GM12878 (cell line): ENCODE results near the gene RPUSD2. TPM values are rescaled to one million over a fixed set of nuclear protein-coding genes. Genes with fewer than 3 reads are reported as not detected.

ENCODE experiments used
- BACH1 ChIP-seq: fragments of 450-650 bp; IDR thresholded peaks from 2 replicates; pipeline ENCODE4 v1.6.1; 2017; ENCODE audit warnings: mild to moderate bottlenecking, borderline replicate concordance
- CBFB ChIP-seq: IDR thresholded peaks from 2 replicates; pipeline ENCODE4 v1.6.1; 2016; ENCODE audit warnings: antibody characterized with exemption, low read depth
- IKZF2 ChIP-seq, 2 experiments: fragments of 450-650 bp; IDR thresholded peaks; 2 replicates each; pipeline ENCODE4 v1.6.1; 2017; ENCODE audit warnings: mild to moderate bottlenecking in 2 of 2, moderate library complexity in 2 of 2
- JUND ChIP-seq: IDR thresholded peaks from 2 replicates; pipeline ENCODE4 v1.6.1; 2012; ENCODE audit warnings: low read depth, mild to moderate bottlenecking, low read length, improper control_type of control experiment, moderate library complexity
- RFX5 ChIP-seq: IDR thresholded peaks from 2 replicates; pipeline ENCODE4 v1.6.1; 2011; ENCODE audit warnings: low read depth, low read length, improper control_type of control experiment
- RUNX3 ChIP-seq: IDR thresholded peaks from 2 replicates; pipeline ENCODE4 v1.6.1; 2012; ENCODE audit warnings: low read length, inconsistent platforms
- SMARCA5 ChIP-seq: fragments of 450-650 bp; IDR thresholded peaks from 2 replicates; pipeline ENCODE4 v1.6.1; 2017; ENCODE audit warnings: mild to moderate bottlenecking
- SP1 ChIP-seq: IDR thresholded peaks from one replicate; pipeline ENCODE4 v1.6.1; 2011; ENCODE audit warnings: low read depth, low read length
- SPI1 ChIP-seq: IDR thresholded peaks from 2 replicates; pipeline ENCODE4 v1.6.1; 2011; ENCODE audit warnings: low read depth, mild to moderate bottlenecking, low read length, moderate library complexity, borderline replicate concordance; ENCODE audit not compliant: insufficient read depth
- SUPT20H ChIP-seq: IDR thresholded peaks from 2 replicates; pipeline ENCODE4 v1.6.1; 2011; ENCODE audit warnings: low read depth, mild to moderate bottlenecking, low read length, moderate library complexity, borderline replicate concordance; ENCODE audit not compliant: control insufficient read depth
- ZNF622 ChIP-seq: fragments of 450-650 bp; IDR thresholded peaks from 2 replicates; pipeline ENCODE4 v1.6.1; 2017; ENCODE audit warnings: mild to moderate bottlenecking, inconsistent platforms
- polyA plus RNA-seq, 11 experiments: library from polyadenylated mRNA; depleted of rRNA in 4 of 11; unstranded in 6 of 11; stranded (reverse) in 5 of 11; fragments of >200 nt; fragmentation: Nextera tagmentation in 4 of 11; fragmentation: Illumina TruSeq in 1 of 11; extraction: Ambion mirVana in 4 of 11; extraction: Trizol in 1 of 11; gene quantifications; 1 replicate in 1 of 11; 2 replicates in 10 of 11; pipeline versions ENCODE4 v1.2.1 to v1.2.3, GENCODE V29; 2011 to 2016; ENCODE audit warnings: inconsistent platforms in 2 of 11, missing spikeins in 2 of 11, low read depth in 1 of 11
- total RNA-seq, 4 experiments: library from RNA; depleted of rRNA in 3 of 4; stranded (reverse); fragments of >200 nt in 3 of 4; fragmentation: Illumina TruSeq in 1 of 4; extraction: Trizol in 1 of 4; gene quantifications; 2 replicates each; pipeline versions ENCODE4 v1.2.1 to v1.2.3, GENCODE V29; 2013 to 2021
- TF ChIP-seq, protein P1 (sequence below): fragments of 450-650 bp; conservative IDR thresholded peaks from 2 replicates; pipeline ENCODE4 v1.6.1; 2017; ENCODE audit warnings: mild to moderate bottlenecking, moderate library complexity
- TF ChIP-seq, protein P2 (sequence below): IDR thresholded peaks from 2 replicates; pipeline ENCODE4 v1.6.1; 2011; ENCODE audit warnings: low read depth, low read length, improper control_type of control experiment, borderline replicate concordance
- TF ChIP-seq, protein P3 (sequence below): fragments of 150-350 bp; IDR thresholded peaks from 2 replicates; pipeline ENCODE4 v1.6.1; 2016; ENCODE audit warnings: low read depth, low read length
- TF ChIP-seq, protein P4 (sequence below): fragments of 450-650 bp; IDR thresholded peaks from 2 replicates; pipeline ENCODE4 v1.6.1; 2017; ENCODE audit warnings: low read depth, mild to moderate bottlenecking, moderate library complexity
- TF ChIP-seq, protein P5 (sequence below): IDR thresholded peaks from 2 replicates; pipeline ENCODE4 v1.6.1; 2011; ENCODE audit warnings: borderline replicate concordance, low read depth, mild to moderate bottlenecking, moderate library complexity, low read length; ENCODE audit not compliant: insufficient read depth, poor library complexity, severe bottlenecking

Gene RPUSD2
- total and polyA plus RNA-seq, 10 of the 15 experiments (the other 5 are each of a cell fraction or from before 2014, with no cell fraction given): 4.0 to 33.3 (median 18.5) TPM

DNA sequence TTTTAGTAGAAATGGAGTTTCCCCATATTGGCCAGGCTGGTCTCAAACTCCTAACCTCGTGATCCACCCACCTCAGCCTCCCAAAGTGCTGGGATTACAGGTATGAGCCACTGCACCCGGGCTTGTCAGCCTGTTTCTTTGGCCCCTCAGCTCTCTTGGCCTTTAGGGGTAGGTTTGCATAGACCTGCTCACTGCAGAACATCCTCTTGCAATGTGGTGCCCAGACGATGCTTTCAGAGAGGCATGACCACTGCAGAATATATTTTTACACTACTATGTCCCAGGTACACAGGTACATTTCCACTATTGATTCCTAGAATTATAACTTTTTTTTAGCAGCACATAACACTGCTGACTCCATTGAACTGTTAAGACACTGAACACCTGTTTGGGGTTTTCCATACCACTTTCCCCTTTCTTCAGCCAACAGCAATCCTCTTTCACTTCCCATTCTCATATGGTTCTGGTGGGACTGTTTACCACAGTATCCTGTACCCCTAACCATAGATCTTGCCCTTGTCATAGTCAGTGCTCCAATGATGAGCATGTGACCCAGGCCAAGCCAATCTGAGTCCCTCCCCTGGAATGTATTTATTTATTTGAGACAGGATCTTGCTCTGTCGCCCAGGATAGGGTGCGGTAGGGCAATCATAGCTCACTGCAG, 25.3 kb upstream of the RPUSD2 start (continued):
- no peak for TF ChIP-seq SUPT20H
- TF ChIP-seq BACH1: peak; percentile 58; the same call in 1 of the 2 replicates
- TF ChIP-seq SP1: peak; percentile 63
- TF ChIP-seq SPI1: peak; percentile 94
- TF ChIP-seq RUNX3: peak; percentile 99
- TF ChIP-seq SMARCA5: peak; percentile 83
- TF ChIP-seq JUND: no peak
- TF ChIP-seq ZNF622: no peak
- TF ChIP-seq, protein P1, sequence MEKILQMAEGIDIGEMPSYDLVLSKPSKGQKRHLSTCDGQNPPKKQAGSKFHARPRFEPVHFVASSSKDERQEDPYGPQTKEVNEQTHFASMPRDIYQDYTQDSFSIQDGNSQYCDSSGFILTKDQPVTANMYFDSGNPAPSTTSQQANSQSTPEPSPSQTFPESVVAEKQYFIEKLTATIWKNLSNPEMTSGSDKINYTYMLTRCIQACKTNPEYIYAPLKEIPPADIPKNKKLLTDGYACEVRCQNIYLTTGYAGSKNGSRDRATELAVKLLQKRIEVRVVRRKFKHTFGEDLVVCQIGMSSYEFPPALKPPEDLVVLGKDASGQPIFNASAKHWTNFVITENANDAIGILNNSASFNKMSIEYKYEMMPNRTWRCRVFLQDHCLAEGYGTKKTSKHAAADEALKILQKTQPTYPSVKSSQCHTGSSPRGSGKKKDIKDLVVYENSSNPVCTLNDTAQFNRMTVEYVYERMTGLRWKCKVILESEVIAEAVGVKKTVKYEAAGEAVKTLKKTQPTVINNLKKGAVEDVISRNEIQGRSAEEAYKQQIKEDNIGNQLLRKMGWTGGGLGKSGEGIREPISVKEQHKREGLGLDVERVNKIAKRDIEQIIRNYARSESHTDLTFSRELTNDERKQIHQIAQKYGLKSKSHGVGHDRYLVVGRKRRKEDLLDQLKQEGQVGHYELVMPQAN: no peak
- TF ChIP-seq RFX5: no peak
- peak; percentile 100 for TF ChIP-seq IKZF2 (IDR thresholded peaks at IDR 0.05)
- TF ChIP-seq, protein P2, sequence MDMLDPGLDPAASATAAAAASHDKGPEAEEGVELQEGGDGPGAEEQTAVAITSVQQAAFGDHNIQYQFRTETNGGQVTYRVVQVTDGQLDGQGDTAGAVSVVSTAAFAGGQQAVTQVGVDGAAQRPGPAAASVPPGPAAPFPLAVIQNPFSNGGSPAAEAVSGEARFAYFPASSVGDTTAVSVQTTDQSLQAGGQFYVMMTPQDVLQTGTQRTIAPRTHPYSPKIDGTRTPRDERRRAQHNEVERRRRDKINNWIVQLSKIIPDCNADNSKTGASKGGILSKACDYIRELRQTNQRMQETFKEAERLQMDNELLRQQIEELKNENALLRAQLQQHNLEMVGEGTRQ: peak; percentile 64
- TF ChIP-seq, protein P3, sequence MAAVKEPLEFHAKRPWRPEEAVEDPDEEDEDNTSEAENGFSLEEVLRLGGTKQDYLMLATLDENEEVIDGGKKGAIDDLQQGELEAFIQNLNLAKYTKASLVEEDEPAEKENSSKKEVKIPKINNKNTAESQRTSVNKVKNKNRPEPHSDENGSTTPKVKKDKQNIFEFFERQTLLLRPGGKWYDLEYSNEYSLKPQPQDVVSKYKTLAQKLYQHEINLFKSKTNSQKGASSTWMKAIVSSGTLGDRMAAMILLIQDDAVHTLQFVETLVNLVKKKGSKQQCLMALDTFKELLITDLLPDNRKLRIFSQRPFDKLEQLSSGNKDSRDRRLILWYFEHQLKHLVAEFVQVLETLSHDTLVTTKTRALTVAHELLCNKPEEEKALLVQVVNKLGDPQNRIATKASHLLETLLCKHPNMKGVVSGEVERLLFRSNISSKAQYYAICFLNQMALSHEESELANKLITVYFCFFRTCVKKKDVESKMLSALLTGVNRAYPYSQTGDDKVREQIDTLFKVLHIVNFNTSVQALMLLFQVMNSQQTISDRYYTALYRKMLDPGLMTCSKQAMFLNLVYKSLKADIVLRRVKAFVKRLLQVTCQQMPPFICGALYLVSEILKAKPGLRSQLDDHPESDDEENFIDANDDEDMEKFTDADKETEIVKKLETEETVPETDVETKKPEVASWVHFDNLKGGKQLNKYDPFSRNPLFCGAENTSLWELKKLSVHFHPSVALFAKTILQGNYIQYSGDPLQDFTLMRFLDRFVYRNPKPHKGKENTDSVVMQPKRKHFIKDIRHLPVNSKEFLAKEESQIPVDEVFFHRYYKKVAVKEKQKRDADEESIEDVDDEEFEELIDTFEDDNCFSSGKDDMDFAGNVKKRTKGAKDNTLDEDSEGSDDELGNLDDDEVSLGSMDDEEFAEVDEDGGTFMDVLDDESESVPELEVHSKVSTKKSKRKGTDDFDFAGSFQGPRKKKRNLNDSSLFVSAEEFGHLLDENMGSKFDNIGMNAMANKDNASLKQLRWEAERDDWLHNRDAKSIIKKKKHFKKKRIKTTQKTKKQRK: no peak
- TF ChIP-seq, protein P4, sequence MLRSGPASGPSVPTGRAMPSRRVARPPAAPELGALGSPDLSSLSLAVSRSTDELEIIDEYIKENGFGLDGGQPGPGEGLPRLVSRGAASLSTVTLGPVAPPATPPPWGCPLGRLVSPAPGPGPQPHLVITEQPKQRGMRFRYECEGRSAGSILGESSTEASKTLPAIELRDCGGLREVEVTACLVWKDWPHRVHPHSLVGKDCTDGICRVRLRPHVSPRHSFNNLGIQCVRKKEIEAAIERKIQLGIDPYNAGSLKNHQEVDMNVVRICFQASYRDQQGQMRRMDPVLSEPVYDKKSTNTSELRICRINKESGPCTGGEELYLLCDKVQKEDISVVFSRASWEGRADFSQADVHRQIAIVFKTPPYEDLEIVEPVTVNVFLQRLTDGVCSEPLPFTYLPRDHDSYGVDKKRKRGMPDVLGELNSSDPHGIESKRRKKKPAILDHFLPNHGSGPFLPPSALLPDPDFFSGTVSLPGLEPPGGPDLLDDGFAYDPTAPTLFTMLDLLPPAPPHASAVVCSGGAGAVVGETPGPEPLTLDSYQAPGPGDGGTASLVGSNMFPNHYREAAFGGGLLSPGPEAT: peak; percentile 99
- peak; percentile 84 for TF ChIP-seq CBFB
- TF ChIP-seq, protein P5, sequence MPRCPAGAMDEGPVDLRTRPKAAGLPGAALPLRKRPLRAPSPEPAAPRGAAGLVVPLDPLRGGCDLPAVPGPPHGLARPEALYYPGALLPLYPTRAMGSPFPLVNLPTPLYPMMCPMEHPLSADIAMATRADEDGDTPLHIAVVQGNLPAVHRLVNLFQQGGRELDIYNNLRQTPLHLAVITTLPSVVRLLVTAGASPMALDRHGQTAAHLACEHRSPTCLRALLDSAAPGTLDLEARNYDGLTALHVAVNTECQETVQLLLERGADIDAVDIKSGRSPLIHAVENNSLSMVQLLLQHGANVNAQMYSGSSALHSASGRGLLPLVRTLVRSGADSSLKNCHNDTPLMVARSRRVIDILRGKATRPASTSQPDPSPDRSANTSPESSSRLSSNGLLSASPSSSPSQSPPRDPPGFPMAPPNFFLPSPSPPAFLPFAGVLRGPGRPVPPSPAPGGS: peak; percentile 72
